ENCODE data around the gene SMCO4.

Gene SMCO4

GRCh38 chr11:93530468-93530826 lies 12.7 kb downstream of the SMCO4 start:
- DNase-seq (ENCODE audit: low read depth) = no peak
- H3K4me3 ChIP-seq (ENCODE audit: control insufficient read depth, low read depth, low read length) = no peak overlapping the region
- TF ChIP-seq CTCF (IDR thresholded peaks at IDR 0.05; ENCODE audit: control insufficient read depth, insufficient read depth, low read depth, low read length, missing control alignments) = no peak

- H3K4me3 ChIP-seq (ENCODE audit: control insufficient read depth, low read depth, low read length) = no peak overlapping the region
- no peak for DNase-seq (ENCODE audit: low read depth)
- no peak for TF ChIP-seq CTCF (IDR thresholded peaks at IDR 0.05; ENCODE audit: control insufficient read depth, insufficient read depth, low read depth, low read length, missing control alignments)
Measured at GRCh38 chr11:93529707-93530467, 13.3 kb downstream of the SMCO4 start.

GRCh38 chr11:93528757-93529645 lies 14.2 kb downstream of the SMCO4 start:
- no peak for DNase-seq (ENCODE audit: low read depth)
- H3K4me3 ChIP-seq (ENCODE audit: control insufficient read depth, low read depth, low read length) = no peak overlapping the region
- no peak for TF ChIP-seq CTCF (IDR thresholded peaks at IDR 0.05; ENCODE audit: control insufficient read depth, insufficient read depth, low read depth, low read length, missing control alignments)

GRCh38 chr11:93528252-93528651 lies 14.9 kb downstream of the SMCO4 start:
- no peak overlapping the region for H3K4me3 ChIP-seq (ENCODE audit: control insufficient read depth, low read depth, low read length)
- TF ChIP-seq CTCF (IDR thresholded peaks at IDR 0.05; ENCODE audit: control insufficient read depth, insufficient read depth, low read depth, low read length, missing control alignments) = no peak
- no peak for DNase-seq (ENCODE audit: low read depth)

GRCh38 chr11:93526641-93527583 lies 16.3 kb downstream of the SMCO4 start:
- no peak overlapping the region for H3K4me3 ChIP-seq (ENCODE audit: control insufficient read depth, low read depth, low read length)
- no peak for DNase-seq (ENCODE audit: low read depth)
- TF ChIP-seq CTCF (IDR thresholded peaks at IDR 0.05; ENCODE audit: control insufficient read depth, insufficient read depth, low read depth, low read length, missing control alignments) = no peak

GRCh38 chr11:93526346-93526633 lies 16.9 kb downstream of the SMCO4 start:
- no peak overlapping the region for H3K4me3 ChIP-seq (ENCODE audit: control insufficient read depth, low read depth, low read length)
- TF ChIP-seq CTCF (IDR thresholded peaks at IDR 0.05; ENCODE audit: control insufficient read depth, insufficient read depth, low read depth, low read length, missing control alignments) = no peak
- no peak for DNase-seq (ENCODE audit: low read depth)
